ENCODE measurements around the gene TMEM203.

DNA sequence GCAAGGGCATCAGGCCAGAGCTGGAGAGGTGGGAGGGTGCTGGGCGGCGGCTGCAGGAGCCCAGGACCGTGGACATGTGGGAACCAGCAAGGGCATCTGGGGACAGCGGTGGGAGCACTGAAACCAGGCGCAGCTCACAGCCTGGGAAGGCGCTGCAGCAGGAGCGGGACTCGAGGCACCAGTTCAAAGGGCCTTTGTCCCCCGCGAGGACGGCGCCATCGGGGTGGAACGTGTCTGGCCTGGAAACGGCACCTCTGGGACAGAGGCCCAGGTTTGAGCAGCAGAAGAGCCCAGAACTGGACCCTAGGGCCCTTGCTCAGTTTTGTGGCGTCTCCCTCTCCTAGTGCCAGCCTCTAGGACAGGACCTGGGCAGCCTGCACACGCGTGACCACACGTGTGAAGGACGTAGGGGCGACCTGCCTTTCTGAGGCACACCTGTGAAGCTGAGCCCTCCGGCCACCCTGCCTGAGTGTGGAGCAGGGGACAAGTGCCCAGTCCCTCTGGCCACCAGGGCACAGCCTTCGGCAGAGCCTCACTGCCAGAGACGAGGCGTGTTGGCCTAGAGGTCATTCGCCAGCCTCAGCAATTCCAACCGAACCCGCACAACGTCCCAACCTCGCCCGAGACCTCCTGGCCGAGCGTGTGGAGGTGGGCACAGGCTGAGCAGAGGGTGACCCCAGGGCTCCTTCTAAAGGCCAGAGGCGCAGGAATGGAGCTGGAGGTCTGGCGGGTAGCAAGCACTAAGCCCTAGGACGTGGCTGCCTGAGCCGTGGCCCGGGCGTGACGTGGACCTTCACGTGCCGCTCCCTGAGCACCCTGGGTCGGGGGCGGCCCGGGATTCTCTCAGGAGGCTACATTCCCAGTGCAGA, 31.4 kb downstream of the TMEM203 start:
- TF ChIP-seq, protein P1, sequence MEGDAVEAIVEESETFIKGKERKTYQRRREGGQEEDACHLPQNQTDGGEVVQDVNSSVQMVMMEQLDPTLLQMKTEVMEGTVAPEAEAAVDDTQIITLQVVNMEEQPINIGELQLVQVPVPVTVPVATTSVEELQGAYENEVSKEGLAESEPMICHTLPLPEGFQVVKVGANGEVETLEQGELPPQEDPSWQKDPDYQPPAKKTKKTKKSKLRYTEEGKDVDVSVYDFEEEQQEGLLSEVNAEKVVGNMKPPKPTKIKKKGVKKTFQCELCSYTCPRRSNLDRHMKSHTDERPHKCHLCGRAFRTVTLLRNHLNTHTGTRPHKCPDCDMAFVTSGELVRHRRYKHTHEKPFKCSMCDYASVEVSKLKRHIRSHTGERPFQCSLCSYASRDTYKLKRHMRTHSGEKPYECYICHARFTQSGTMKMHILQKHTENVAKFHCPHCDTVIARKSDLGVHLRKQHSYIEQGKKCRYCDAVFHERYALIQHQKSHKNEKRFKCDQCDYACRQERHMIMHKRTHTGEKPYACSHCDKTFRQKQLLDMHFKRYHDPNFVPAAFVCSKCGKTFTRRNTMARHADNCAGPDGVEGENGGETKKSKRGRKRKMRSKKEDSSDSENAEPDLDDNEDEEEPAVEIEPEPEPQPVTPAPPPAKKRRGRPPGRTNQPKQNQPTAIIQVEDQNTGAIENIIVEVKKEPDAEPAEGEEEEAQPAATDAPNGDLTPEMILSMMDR (IDR thresholded peaks at IDR 0.05): no peak
- TF ChIP-seq POLR2A (IDR thresholded peaks at IDR 0.05): no peak
